ENCODE results near the gene BPTF.
"Not testable (repeated sequence)": the region's sequence is repeated elsewhere in the genome, so short reads cannot be mapped to it uniquely, and the experiment has no call there.

BPTF gene

DNA sequence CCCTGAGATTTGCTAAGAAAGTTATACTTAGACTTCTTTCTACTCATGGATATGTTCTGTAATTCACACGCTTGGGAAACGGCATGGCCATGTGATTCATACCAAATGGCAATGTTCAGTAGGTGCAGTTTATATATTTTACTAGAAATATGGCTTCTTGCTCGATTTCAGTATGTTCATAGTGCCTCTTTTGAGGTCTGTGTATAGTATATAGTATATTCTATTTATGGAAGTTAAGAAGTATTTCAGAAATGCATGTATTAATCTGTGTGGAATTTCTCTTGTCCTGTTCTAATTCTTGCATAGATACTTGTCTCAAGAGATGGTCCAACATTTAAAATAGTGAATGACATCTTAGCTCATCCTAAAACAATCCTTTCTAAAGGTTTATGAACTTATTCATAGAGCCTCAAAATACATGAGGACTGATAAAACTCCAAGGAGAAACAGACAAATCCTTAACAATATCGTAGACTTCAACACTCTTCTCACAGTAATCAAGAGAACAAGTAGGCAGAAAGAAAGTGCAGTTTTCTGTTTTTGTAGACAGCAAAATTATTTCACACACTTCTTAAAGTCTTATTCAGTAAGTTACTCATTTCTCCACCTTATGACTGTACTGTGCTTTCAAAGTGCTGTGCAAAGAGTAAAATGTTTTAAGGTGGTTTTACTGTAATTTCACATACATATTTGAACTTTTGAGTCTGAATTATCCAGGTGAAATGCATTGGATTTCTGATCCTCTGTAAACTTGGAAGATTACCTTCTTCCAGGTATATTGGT is 11.1 kb downstream of the BPTF start:
- no peak for DNase-seq

- no peak for DNase-seq
Measured at GRCh38 chr17:67837965-67838364, 12.7 kb downstream of the BPTF start.

GRCh38 chr17:67838538-67838937 is 13.2 kb downstream of the BPTF start:
- no peak for DNase-seq

DNA sequence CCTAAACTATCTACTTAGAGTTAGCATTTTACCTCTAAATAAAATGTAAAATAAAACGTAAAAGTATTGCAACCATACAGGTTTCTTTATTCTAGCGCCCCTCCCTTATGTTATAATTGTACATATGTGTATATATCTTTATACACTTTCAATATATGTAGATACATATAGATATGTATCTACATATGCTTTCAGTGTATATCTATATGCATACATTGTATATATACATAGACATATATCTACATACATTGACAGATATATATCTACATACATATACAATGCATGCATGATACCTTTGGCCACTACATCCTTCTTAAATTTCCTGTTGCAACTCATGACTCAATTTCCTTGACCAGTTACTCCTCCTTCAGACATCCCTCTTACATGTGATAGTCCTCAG is 16.7 kb downstream of the BPTF start:
- DNase-seq = no peak

GRCh38 chr17:67842648-67843047 is 17.3 kb downstream of the BPTF start:
- DNase-seq = no peak

DNA sequence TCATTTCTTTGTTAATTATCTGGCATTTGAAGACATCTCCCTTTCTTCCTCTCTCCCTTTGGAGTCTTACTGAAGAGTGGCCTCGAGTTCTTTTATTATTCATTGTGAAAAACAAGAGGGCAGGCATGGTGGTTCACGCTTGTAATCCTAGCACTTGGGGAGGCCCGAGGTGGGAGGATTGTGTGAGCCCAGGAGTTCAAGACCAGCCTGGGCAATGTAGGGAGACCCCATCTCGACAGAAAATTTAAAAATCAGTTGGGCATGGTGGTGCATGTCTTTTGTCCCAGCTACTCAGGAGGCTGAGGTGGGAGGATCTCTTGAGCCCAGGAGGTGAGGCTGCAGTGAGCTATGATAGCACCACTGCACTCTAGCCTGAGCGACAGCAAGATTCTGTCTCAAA is 20.1 kb downstream of the BPTF start:
- no peak for DNase-seq

DNA sequence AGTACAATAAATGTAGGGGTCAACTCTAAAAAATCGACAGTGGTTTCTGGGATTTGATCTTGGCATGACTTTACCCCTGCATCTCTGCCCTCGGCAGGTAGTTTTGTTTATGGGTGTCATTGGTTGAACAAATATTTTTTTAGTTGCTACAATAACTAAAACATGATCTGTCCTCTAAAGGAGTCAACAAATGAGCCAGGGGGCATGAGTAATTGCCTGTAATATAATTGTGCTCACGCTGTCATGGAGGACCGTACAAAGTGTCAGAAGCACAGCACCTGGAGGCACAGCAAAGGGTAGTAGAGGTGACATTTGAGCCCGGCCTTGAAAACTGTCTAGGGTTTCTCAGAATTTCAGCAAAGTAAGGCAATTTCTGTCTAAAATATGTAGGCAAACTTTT is 22.9 kb downstream of the BPTF start:
- not testable (repeated sequence) for DNase-seq

- not testable (repeated sequence) for DNase-seq
Measured at GRCh38 chr17:67848846-67849245, 23.5 kb downstream of the BPTF start.

DNA sequence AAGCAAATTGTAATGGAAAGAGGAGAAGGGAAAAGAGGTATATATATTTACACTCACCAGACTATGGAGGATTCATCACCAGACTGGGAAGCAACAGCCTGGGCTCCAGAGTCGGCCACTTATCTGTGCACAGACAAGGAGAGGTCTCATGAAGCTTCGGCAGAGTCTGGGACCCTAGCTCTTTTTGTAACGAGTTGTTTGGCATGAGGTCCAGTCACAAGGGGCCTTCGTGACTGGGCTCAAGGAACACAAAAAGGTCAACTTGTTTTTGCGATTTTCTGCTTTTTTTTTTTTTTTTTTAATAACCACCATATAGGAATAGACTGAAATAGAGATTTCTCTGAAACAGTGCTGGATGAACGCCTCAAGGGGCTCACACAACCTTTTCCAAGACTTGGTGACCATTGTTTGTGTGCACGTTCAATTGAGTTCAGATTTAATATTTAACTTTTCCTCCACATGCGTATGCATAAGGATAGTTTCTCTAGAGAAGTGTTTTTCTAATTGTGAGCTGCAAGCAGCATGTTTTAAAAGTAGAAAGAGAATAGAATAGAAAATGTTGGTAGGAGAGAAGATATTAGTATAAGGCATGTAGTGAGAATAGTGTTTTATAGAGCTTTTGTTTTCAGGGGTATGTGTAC is 25.8 kb downstream of the BPTF start:
- no peak for DNase-seq

GRCh38 chr17:67853703-67854102 is 28.4 kb downstream of the BPTF start:
- DNase-seq = no peak

DNA sequence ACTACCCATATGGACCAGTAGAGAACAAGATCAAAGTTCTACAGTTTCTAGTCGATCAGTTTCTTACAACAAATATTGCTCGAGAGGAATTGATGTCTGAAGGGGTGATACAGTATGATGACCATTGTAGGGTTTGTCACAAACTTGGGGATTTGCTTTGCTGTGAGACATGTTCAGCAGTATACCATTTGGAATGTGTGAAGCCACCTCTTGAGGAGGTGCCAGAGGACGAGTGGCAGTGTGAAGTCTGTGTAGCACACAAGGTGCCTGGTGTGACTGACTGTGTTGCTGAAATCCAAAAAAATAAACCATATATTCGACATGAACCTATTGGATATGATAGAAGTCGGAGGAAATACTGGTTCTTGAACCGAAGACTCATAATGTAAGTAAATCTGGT is 29.1 kb downstream of the BPTF start:
- no peak for DNase-seq

DNA sequence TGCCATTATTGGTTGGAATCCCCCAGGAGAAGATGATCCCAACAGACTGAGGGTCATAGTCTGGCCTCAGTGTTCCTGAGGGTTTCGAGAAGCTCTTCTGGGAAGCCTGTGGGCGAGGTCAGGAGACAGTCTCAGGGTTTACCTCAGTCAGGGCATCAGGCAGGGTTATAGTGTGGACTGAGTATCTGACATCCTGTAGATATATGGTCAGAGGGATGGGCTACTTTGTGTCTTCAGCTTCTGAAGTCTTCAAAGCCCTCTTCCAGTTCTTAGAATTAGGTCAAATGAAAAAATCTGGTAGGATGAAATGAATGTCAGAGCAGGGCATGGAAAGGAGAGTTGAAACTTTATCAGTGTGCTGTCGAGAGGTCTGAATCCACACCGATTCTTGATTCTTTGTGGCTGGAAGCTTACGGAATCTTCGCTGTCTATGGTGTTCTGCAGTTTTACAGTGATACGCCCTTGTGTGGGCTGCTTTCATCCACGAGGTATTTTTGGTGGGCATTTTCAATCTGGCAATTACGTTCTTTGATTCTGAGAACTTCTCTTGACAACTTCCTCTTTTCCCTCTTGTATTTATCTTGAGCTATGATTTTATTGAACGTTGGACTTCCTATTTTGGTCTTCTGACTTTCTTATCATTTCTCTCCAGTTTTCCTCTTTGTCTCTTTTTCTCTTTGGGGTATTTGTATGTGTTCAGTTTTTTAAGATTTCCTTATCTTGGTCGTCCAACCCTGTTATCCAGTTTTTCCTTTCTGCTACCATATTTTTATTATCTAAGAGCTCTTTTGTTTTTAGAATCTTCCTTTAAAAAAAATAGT is 30.4 kb downstream of the BPTF start:
- DNase-seq = no peak

- not testable (repeated sequence) for DNase-seq
Measured at GRCh38 chr17:67856402-67856801, 31.1 kb downstream of the BPTF start.

DNA sequence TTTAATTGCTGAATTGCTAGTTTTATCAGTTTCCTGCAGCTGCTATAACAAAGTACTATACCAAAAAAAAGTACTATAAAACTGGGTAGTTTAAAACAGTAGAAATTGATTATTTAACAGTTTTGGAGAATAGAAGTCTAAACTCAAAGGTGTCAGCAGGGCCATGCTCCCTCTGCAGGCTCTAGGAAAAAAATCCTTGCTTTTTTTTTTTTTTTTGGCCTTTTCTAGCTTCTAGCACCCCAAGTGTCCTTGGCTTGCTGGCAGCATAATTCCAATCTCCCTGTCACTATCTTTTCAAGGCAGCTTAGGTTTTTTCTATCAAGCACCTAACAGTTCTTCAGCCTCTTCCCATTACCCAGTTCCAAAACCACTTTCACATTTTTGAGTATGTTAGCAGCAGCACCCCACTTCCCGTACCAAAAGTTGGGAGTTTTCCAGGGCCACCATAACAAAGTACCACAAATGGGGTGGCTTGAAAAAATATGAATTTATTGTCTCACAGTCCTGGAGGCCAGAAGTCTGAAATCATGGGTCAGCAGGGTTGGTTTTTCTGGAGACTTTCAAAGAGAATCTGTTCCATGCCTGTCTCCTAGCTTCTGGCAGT is 37.4 kb downstream of the BPTF start:
- no peak for DNase-seq

GRCh38 chr17:67863624-67864247 is 38.4 kb downstream of the BPTF start:
- DNase-seq = no peak

DNA sequence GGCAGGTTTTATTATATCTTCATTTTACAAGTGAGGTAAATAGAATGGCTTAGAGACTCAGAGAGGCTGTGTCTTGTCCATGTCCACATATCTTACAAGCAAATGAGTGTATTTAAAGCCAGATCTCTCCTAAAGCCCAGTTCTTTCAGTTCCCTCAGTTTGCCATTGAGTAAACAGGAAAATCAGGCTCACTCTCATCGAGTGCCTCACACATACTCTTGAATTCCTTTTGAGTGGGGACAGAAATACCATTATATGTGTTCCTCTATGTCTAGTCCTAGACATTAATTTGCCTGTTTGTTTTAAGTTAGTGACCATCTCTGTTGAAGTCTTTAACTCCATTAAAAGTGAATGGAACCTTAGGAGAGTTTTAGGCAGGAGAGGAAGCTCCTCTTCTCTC is 40.1 kb downstream of the BPTF start:
- DNase-seq = no peak

GRCh38 chr17:67867591-67867990 is 42.3 kb downstream of the BPTF start:
- no peak for DNase-seq

DNA sequence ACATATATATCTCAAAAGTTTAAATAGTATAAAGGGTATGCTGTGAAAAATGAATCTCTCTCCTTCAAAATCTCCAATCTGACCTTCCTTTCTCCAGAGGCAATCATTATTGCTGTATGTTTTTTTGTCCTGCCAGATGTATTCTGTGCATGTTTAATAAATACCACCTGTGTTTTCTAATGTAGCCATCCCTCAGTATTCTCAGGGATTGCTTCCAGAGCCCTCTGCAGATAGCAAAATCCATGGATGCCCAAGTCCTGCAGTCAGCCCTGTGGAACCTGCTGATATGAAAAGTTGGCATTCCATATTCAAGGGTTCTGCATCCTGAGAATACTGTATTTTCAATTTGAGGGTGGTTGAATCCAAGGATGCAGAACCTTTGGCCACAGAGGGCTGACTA is 42.9 kb downstream of the BPTF start:
- no peak for DNase-seq

DNA sequence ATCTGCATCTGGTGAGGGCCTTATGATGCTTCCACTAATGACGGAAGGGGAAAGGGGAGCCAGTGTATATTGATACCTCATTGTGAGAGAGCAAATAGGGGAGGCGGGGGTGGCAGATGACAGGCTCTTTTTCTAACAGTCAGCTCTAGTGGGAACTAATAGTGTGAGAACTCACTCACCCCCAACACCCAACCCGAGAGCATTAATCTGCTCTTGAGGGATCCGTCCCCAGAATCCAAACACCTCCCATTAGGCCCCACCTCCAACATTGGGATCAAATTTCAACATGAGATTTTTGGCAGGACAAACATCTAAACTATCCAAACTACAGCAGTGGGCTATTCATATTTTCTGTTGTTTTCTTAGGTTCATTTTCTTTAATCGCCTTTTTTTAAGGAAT is 54.4 kb downstream of the BPTF start:
- DNase-seq = no peak

DNA sequence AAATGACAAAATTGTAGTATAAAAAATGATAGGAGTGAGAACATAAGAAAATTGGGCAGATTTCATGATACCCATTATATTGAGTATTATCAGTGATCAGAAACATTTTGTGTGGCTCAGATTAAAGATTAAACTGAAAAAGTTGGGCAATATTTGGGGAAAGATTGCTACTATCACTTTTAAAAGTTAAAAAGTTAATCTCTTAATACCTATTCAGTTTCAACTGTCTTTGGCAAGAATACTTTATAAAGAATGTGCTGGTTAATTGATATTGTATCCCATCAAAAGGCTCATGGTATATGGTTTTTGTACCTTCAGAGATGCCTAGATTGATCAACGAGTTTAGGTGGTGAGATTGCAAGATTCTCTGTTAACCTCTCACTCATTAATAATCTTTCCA is 55.8 kb downstream of the BPTF start:
- no peak for DNase-seq

DNA sequence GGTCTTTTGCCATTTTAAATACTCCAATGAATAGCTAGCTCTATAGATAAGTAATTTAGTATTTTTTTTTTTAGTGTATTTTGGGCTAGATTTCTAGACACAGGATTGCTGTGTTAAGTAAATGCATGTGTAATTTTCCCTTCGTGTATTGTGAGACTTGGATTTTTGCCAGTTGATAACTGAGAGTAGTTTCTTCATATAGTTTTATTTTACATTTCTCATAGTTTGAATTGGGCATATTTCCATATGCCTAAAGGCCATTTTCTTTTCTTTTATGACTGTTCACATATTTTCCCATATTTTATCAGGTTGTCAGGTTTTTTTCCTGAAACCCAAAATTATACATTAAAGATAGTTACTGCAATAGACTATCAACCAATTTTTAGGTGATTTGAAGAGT is 59.4 kb downstream of the BPTF start:
- DNase-seq = no peak

GRCh38 chr17:67891481-67892119 is 66.3 kb downstream of the BPTF start:
- peak; percentile 20 for DNase-seq

All from NCI-H446 treated with DMSO at 0.1 percent for 48 hours (cell line).